Measurements from ENCODE around the gene MEIS1. TPM values are rescaled to one million over a fixed set of nuclear protein-coding genes. Genes with fewer than 3 reads are reported as not detected.

Gene MEIS1
- total RNA-seq, 3 donors from 2014 or later (not counting 1 experiment from before 2014, with no cell fraction given), result 2.0 to 5.4 (median 3.6) TPM

- ATAC-seq (no peak), DNase-seq (no peak)
- Histone ChIP-seq H3K4me1 (ENCODE audit: control insufficient read depth, insufficient read depth, low read length) (peaks cover 3% of the 10 kb centered on the region), H3K27me3 (ENCODE audit: control insufficient read depth, insufficient read depth, low read length) (peaks cover 13% of the 10 kb centered on the region), H3K36me3 (ENCODE audit: control insufficient read depth, insufficient read depth, low read length) (no peaks in the 10 kb centered on the region), H3K4me3 (ENCODE audit: low read length) (no peak overlapping the region), H3K27ac (ENCODE audit: low read length) (no peak overlapping the region), H3K9me3 (ENCODE audit: control insufficient read depth, insufficient read depth, low read length) (no peaks in the 10 kb centered on the region)
- 50% methylated on average over 6 of the region's 9 CpGs for WGBS (ENCODE audit: insufficient coverage)
- no peak for TF ChIP-seq CTCF (IDR thresholded peaks at IDR 0.05)
- Mint-ChIP-seq H3K27ac (no peak overlapping the region), H3K4me1 (peaks cover 1 to 4% of the 10 kb centered on the region in 2 donors), H3K9me3 (no peaks in the 10 kb centered on the region), H3K4me3 (no peak overlapping the region), H3K36me3 (no peaks in the 10 kb centered on the region), H3K27me3 (ENCODE audit: low read depth in 2 of 2) (peaks cover 51 to 82% of the 10 kb centered on the region in 2 donors)
- intact Hi-C loops (cut with micrococcal nuclease), result loop anchor here (5.0 kb wide), 1 partner anchor 1225 kb away; no protein-coding TSS in a partner anchor
Observed at GRCh38 chr2:66427300-66427699, 7.6 kb upstream of the MEIS1 start.

GRCh38 chr2:66428986-66429612 lies 5.8 kb upstream of the MEIS1 start:
- H3K4me1 Mint-ChIP-seq, result peaks cover 13 to 16% of the 10 kb centered on the region in 2 donors
- Histone ChIP-seq H3K9me3 (ENCODE audit: control insufficient read depth, insufficient read depth, low read length) (no peaks in the 10 kb centered on the region), H3K27me3 (ENCODE audit: control insufficient read depth, insufficient read depth, low read length) (peaks cover 19% of the 10 kb centered on the region), H3K36me3 (ENCODE audit: control insufficient read depth, insufficient read depth, low read length) (no peaks in the 10 kb centered on the region), H3K4me1 (ENCODE audit: control insufficient read depth, insufficient read depth, low read length) (peaks cover 19% of the 10 kb centered on the region), H3K27ac (ENCODE audit: low read length) (no peak overlapping the region), H3K4me3 (ENCODE audit: low read length) (no peak overlapping the region)
- no peaks in the 10 kb centered on the region for H3K9me3 Mint-ChIP-seq
- ATAC-seq (peak in 2 of 3 donors; percentile 57 to 70), DNase-seq (peak in 1 of 2 donors; percentile 8)
- WGBS (ENCODE audit: insufficient coverage), result 0% methylated on average over 2 of the region's 5 CpGs
- H3K36me3 Mint-ChIP-seq, result no peaks in the 10 kb centered on the region
- H3K4me3 Mint-ChIP-seq, result no peak overlapping the region
- no peak overlapping the region for H3K27ac Mint-ChIP-seq
- H3K27me3 Mint-ChIP-seq (ENCODE audit: low read depth in 2 of 2), result peaks cover 57 to 75% of the 10 kb centered on the region in 2 donors
- peak; percentile 54 for TF ChIP-seq CTCF (IDR thresholded peaks at IDR 0.05)
- intact Hi-C loops (cut with micrococcal nuclease), result loop anchor here (1.0 to 5.0 kb wide), 2 partner anchors 1223 to 1411 kb away; no protein-coding TSS in a partner anchor

- intact Hi-C loops (cut with micrococcal nuclease), result loop anchor here (1.0 to 10.0 kb wide), 3 partner anchors 145 to 1410 kb away; no protein-coding TSS in a partner anchor
- no peaks in the 10 kb centered on the region for H3K36me3 Mint-ChIP-seq
- ATAC-seq (no peak), DNase-seq (no peak)
- Histone ChIP-seq H3K4me1 (ENCODE audit: control insufficient read depth, insufficient read depth, low read length) (peaks cover 26% of the 10 kb centered on the region), H3K27ac (ENCODE audit: low read length) (no peak overlapping the region), H3K36me3 (ENCODE audit: control insufficient read depth, insufficient read depth, low read length) (no peaks in the 10 kb centered on the region), H3K4me3 (ENCODE audit: low read length) (no peak overlapping the region), H3K27me3 (ENCODE audit: control insufficient read depth, insufficient read depth, low read length) (peaks cover 16% of the 10 kb centered on the region), H3K9me3 (ENCODE audit: control insufficient read depth, insufficient read depth, low read length) (no peaks in the 10 kb centered on the region)
- no peaks in the 10 kb centered on the region for H3K9me3 Mint-ChIP-seq
- H3K27ac Mint-ChIP-seq, result no peak overlapping the region
- peaks cover 59 to 74% of the 10 kb centered on the region in 2 donors for H3K27me3 Mint-ChIP-seq (ENCODE audit: low read depth in 2 of 2)
- no peak overlapping the region for H3K4me3 Mint-ChIP-seq
- TF ChIP-seq CTCF (IDR thresholded peaks at IDR 0.05), result no peak
- peaks cover 21 to 23% of the 10 kb centered on the region in 2 donors for H3K4me1 Mint-ChIP-seq
Observed at GRCh38 chr2:66429693-66430504, 5.0 kb upstream of the MEIS1 start.

Measured in natural killer cell (primary cell).